Hypothalamus (tissue), 51 donors: ENCODE data around the gene ST3GAL3.

ENCODE experiments used
- DNase-seq, 51 donors: peaks; one replicate each; lab custom pipeline; 2025; lab: John Stamatoyannopoulos, UW

Gene ST3GAL3

GRCh38 chr1:43843684-43844083 is 136.3 kb downstream of the ST3GAL3 start:
- DNase-seq = no peak

GRCh38 chr1:43844114-43844513 is 136.8 kb downstream of the ST3GAL3 start:
- no peak for DNase-seq

- no peak for DNase-seq
Observed at GRCh38 chr1:43847290-43847689, 140.0 kb downstream of the ST3GAL3 start.

GRCh38 chr1:43847882-43848281 is 140.5 kb downstream of the ST3GAL3 start:
- no peak for DNase-seq

GRCh38 chr1:43849670-43850069 is 142.3 kb downstream of the ST3GAL3 start:
- no peak for DNase-seq

- DNase-seq = no peak
Observed at GRCh38 chr1:43850591-43851233, 143.4 kb downstream of the ST3GAL3 start.

GRCh38 chr1:43851561-43852338 is 144.4 kb downstream of the ST3GAL3 start:
- DNase-seq = no peak

- DNase-seq = peak in 6 of 51 donors; percentile 7 to 23 (median 13)
Observed at GRCh38 chr1:43853161-43853921, 146.0 kb downstream of the ST3GAL3 start.

GRCh38 chr1:43854473-43854872 is 147.1 kb downstream of the ST3GAL3 start:
- no peak for DNase-seq

- no peak for DNase-seq
Observed at GRCh38 chr1:43856188-43856587, 148.9 kb downstream of the ST3GAL3 start.

GRCh38 chr1:43857163-43857562 is 149.8 kb downstream of the ST3GAL3 start:
- DNase-seq = no peak

- peak in 15 of 51 donors; percentile 4 to 69 (median 27) for DNase-seq
Observed at GRCh38 chr1:43858324-43858723, 151.0 kb downstream of the ST3GAL3 start.

- DNase-seq = no peak
Observed at GRCh38 chr1:43861337-43861736, 154.0 kb downstream of the ST3GAL3 start.

GRCh38 chr1:43861988-43862735 is 154.8 kb downstream of the ST3GAL3 start:
- peak in 1 of 51 donors; percentile 5 for DNase-seq

GRCh38 chr1:43864111-43865045 is 157.0 kb downstream of the ST3GAL3 start:
- DNase-seq = no peak

GRCh38 chr1:43866201-43866600 is 158.9 kb downstream of the ST3GAL3 start:
- DNase-seq = no peak

GRCh38 chr1:43867976-43868740 is 160.8 kb downstream of the ST3GAL3 start:
- DNase-seq = no peak

GRCh38 chr1:43868741-43869067 is 161.4 kb downstream of the ST3GAL3 start:
- DNase-seq = no peak

GRCh38 chr1:43870306-43870705 is 163.0 kb downstream of the ST3GAL3 start:
- no peak for DNase-seq
